K562 (cell line): ENCODE data around the gene C11orf54. TPM values are rescaled to one million over a fixed set of nuclear protein-coding genes. Genes with fewer than 3 reads are reported as not detected.

ENCODE experiments used
- CEBPB ChIP-seq: fragments of 450-650 bp; IDR thresholded peaks from 2 replicates; pipeline ENCODE4 v1.6.1; 2016; ENCODE audit warnings: missing genetic modification characterization, missing compliant biosample characterization
- DDX20 ChIP-seq: fragments of 450-650 bp; IDR thresholded peaks from 2 replicates; pipeline ENCODE4 v1.6.1; 2016; ENCODE audit warnings: missing genetic modification characterization, low read depth, mild to moderate bottlenecking, missing compliant biosample characterization, moderate library complexity
- MCM5 ChIP-seq: fragments of 450-650 bp; IDR thresholded peaks from 2 replicates; pipeline ENCODE4 v1.6.1; 2016; ENCODE audit warnings: low read depth
- MTA2 ChIP-seq: fragments of 450-650 bp; IDR thresholded peaks from 2 replicates; pipeline ENCODE4 v1.6.1; 2016; ENCODE audit warnings: low read depth
- RFX1 ChIP-seq: fragments of 450-650 bp; IDR thresholded peaks from 2 replicates; pipeline ENCODE4 v1.6.1; 2016; ENCODE audit warnings: mild to moderate bottlenecking, moderate library complexity
- STAT5B ChIP-seq: fragments of 250-450 bp; sonication (Bioruptor Pico); IDR thresholded peaks from 2 replicates; pipeline ENCODE4 v1.8.0; 2021; ENCODE audit warnings: mild to moderate bottlenecking, inconsistent platforms
- TRIM28 ChIP-seq: fragments of 450-650 bp; IDR thresholded peaks from 2 replicates; pipeline ENCODE4 v1.6.1; 2017
- ZNF316 ChIP-seq: fragments of 450-650 bp; IDR thresholded peaks from 2 replicates; pipeline ENCODE4 v1.6.1; 2016
- polyA plus RNA-seq, 8 experiments: library from polyadenylated mRNA; depleted of rRNA in 4 of 8; stranded (reverse) in 5 of 8; unstranded in 3 of 8; fragments of >200 nt; fragmentation: Nextera tagmentation in 2 of 8; fragmentation: Illumina TruSeq in 1 of 8; extraction: Ambion mirVana in 2 of 8; extraction: Trizol in 1 of 8; gene quantifications; 2 replicates each; pipeline versions ENCODE4 v1.2.1 to v1.2.3, GENCODE V29; 2011 to 2014; ENCODE audit warnings: inconsistent platforms in 1 of 8, missing spikeins in 1 of 8
- total RNA-seq, 7 experiments: library from RNA; depleted of rRNA in 6 of 7; stranded (reverse); fragments of >200 nt in 6 of 7; fragmentation: Illumina TruSeq in 2 of 7; extraction: Trizol in 2 of 7; gene quantifications; 2 replicates each; pipeline versions ENCODE4 v1.2.1 to v1.2.3, GENCODE V29; 2011 to 2021; ENCODE audit warnings: low replicate concordance in 1 of 7
- TF ChIP-seq, protein P1 (sequence below): fragments of 200-600 bp; sonication (generic); IDR thresholded peaks from one replicate; pipeline ENCODE4 v1.6.1; 2012; ENCODE audit warnings: mild to moderate bottlenecking, low read depth, low read length, inconsistent platforms
- TF ChIP-seq, protein P2 (sequence below): IDR thresholded peaks from 2 replicates; pipeline ENCODE4 v1.6.1; 2016; ENCODE audit warnings: missing genetic modification characterization, missing compliant biosample characterization
- TF ChIP-seq, protein P3 (sequence below): sonication (generic); formaldehyde crosslinking; IDR thresholded peaks from 2 replicates; pipeline ENCODE4 v1.4.0; 2020; ENCODE audit warnings: mild to moderate bottlenecking, missing genetic modification reagents

The C11orf54 gene
- total and polyA plus RNA-seq, 9 of the 15 experiments (the other 6 are each of a cell fraction or from before 2014, with no cell fraction given) = 13.4 to 33.0 (median 23.1) TPM

DNA sequence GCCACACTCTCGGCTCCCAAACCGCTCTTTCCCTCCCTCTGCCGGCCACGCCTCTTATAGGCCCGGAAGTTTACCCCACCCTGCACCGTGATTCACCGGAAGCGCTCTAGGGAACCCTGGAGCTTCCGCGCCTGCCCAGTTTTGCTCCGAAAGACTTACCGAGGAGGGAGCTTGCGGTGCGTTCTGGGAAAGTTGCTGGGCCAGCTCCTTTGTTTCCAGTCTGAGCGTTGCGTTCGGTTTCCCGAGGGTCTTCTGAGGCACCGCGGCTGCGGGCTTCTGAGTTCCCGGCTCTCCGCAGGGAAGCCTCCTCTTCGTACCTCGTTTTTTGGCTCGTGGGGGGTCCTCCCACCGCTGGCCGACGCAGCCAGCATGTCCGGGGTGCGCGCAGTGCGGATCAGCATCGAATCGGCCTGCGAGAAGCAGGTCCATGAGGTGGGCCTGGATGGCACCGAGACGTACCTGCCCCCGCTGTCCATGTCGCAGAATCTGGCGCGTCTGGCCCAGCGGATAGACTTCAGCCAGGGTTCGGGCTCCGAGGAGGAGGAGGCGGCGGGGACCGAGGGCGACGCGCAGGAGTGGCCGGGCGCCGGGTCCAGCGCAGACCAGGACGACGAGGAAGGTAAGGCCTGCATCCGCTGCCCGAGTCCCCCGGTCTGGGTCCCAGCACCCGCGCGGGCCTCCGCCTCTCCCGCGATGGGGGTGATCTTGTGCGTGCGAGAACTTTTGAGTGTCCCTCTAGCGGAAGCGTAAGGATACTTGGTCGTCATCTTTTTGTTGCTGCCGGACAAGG lies 42.9 kb downstream of the C11orf54 start, which contains the start of gene MED17 (continued):
- TF ChIP-seq, protein P1, sequence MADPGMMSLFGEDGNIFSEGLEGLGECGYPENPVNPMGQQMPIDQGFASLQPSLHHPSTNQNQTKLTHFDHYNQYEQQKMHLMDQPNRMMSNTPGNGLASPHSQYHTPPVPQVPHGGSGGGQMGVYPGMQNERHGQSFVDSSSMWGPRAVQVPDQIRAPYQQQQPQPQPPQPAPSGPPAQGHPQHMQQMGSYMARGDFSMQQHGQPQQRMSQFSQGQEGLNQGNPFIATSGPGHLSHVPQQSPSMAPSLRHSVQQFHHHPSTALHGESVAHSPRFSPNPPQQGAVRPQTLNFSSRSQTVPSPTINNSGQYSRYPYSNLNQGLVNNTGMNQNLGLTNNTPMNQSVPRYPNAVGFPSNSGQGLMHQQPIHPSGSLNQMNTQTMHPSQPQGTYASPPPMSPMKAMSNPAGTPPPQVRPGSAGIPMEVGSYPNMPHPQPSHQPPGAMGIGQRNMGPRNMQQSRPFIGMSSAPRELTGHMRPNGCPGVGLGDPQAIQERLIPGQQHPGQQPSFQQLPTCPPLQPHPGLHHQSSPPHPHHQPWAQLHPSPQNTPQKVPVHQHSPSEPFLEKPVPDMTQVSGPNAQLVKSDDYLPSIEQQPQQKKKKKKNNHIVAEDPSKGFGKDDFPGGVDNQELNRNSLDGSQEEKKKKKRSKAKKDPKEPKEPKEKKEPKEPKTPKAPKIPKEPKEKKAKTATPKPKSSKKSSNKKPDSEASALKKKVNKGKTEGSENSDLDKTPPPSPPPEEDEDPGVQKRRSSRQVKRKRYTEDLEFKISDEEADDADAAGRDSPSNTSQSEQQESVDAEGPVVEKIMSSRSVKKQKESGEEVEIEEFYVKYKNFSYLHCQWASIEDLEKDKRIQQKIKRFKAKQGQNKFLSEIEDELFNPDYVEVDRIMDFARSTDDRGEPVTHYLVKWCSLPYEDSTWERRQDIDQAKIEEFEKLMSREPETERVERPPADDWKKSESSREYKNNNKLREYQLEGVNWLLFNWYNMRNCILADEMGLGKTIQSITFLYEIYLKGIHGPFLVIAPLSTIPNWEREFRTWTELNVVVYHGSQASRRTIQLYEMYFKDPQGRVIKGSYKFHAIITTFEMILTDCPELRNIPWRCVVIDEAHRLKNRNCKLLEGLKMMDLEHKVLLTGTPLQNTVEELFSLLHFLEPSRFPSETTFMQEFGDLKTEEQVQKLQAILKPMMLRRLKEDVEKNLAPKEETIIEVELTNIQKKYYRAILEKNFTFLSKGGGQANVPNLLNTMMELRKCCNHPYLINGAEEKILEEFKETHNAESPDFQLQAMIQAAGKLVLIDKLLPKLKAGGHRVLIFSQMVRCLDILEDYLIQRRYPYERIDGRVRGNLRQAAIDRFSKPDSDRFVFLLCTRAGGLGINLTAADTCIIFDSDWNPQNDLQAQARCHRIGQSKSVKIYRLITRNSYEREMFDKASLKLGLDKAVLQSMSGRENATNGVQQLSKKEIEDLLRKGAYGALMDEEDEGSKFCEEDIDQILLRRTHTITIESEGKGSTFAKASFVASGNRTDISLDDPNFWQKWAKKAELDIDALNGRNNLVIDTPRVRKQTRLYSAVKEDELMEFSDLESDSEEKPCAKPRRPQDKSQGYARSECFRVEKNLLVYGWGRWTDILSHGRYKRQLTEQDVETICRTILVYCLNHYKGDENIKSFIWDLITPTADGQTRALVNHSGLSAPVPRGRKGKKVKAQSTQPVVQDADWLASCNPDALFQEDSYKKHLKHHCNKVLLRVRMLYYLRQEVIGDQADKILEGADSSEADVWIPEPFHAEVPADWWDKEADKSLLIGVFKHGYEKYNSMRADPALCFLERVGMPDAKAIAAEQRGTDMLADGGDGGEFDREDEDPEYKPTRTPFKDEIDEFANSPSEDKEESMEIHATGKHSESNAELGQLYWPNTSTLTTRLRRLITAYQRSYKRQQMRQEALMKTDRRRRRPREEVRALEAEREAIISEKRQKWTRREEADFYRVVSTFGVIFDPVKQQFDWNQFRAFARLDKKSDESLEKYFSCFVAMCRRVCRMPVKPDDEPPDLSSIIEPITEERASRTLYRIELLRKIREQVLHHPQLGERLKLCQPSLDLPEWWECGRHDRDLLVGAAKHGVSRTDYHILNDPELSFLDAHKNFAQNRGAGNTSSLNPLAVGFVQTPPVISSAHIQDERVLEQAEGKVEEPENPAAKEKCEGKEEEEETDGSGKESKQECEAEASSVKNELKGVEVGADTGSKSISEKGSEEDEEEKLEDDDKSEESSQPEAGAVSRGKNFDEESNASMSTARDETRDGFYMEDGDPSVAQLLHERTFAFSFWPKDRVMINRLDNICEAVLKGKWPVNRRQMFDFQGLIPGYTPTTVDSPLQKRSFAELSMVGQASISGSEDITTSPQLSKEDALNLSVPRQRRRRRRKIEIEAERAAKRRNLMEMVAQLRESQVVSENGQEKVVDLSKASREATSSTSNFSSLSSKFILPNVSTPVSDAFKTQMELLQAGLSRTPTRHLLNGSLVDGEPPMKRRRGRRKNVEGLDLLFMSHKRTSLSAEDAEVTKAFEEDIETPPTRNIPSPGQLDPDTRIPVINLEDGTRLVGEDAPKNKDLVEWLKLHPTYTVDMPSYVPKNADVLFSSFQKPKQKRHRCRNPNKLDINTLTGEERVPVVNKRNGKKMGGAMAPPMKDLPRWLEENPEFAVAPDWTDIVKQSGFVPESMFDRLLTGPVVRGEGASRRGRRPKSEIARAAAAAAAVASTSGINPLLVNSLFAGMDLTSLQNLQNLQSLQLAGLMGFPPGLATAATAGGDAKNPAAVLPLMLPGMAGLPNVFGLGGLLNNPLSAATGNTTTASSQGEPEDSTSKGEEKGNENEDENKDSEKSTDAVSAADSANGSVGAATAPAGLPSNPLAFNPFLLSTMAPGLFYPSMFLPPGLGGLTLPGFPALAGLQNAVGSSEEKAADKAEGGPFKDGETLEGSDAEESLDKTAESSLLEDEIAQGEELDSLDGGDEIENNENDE = no peak
- TF ChIP-seq MCM5 (no peak), RFX1 (no peak), CEBPB (tag) (no peak), STAT5B (CRISPR knock-in tag) (no peak), TRIM28 (no peak), ZNF316 (peak; percentile 19; the same call in 1 of the 2 replicates), MTA2 (no peak), DDX20 (no peak)
- TF ChIP-seq, protein P2, sequence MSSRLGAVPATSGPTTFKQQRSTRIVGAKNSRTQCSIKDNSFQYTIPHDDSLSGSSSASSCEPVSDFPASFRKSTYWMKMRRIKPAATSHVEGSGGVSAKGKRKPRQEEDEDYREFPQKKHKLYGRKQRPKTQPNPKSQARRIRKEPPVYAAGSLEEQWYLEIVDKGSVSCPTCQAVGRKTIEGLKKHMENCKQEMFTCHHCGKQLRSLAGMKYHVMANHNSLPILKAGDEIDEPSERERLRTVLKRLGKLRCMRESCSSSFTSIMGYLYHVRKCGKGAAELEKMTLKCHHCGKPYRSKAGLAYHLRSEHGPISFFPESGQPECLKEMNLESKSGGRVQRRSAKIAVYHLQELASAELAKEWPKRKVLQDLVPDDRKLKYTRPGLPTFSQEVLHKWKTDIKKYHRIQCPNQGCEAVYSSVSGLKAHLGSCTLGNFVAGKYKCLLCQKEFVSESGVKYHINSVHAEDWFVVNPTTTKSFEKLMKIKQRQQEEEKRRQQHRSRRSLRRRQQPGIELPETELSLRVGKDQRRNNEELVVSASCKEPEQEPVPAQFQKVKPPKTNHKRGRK = no peak
- TF ChIP-seq, protein P3, sequence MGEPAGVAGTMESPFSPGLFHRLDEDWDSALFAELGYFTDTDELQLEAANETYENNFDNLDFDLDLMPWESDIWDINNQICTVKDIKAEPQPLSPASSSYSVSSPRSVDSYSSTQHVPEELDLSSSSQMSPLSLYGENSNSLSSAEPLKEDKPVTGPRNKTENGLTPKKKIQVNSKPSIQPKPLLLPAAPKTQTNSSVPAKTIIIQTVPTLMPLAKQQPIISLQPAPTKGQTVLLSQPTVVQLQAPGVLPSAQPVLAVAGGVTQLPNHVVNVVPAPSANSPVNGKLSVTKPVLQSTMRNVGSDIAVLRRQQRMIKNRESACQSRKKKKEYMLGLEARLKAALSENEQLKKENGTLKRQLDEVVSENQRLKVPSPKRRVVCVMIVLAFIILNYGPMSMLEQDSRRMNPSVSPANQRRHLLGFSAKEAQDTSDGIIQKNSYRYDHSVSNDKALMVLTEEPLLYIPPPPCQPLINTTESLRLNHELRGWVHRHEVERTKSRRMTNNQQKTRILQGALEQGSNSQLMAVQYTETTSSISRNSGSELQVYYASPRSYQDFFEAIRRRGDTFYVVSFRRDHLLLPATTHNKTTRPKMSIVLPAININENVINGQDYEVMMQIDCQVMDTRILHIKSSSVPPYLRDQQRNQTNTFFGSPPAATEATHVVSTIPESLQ = 0 out of 2 replicates have a peak, but pooled peaks have one; percentile 46
